PFSK-1 (cell line): Measurements from ENCODE around the gene HHAT.

Experiments used
- FOXP2 ChIP-seq: optimal IDR thresholded peaks from 2 replicates; pipeline ENCODE3; 2011; ENCODE audit warnings: borderline replicate concordance, control low read depth, inconsistent platforms; ENCODE audit not compliant: insufficient read depth; ENCODE audit errors: extremely low read length, extremely low read depth
- POLR2AphosphoS5 ChIP-seq: IDR thresholded peaks from 2 replicates; pipeline ENCODE4 v1.6.1; 2012; ENCODE audit warnings: low read depth, mild to moderate bottlenecking, control low read depth, low read length, moderate library complexity
- SIN3A ChIP-seq: IDR thresholded peaks from 2 replicates; pipeline ENCODE4 v1.6.1; 2012; ENCODE audit warnings: mild to moderate bottlenecking, low read length, moderate library complexity, borderline replicate concordance; ENCODE audit not compliant: insufficient read depth
- TAF1 ChIP-seq: IDR thresholded peaks from 2 replicates; pipeline ENCODE4 v1.6.1; 2012; ENCODE audit warnings: low read length, control low read depth, borderline replicate concordance; ENCODE audit not compliant: insufficient read depth
- TF ChIP-seq, protein P1 (sequence below), 2 experiments: IDR thresholded peaks; 2 replicates each; pipeline versions ENCODE4 v1.6.1 to v1.8.0; 2011 to 2012; ENCODE audit warnings: low read depth in 2 of 2, low read length in 2 of 2, control low read depth in 1 of 2, inconsistent platforms in 1 of 2, mild to moderate bottlenecking in 1 of 2, moderate library complexity in 1 of 2; ENCODE audit not compliant: insufficient read depth in 1 of 2

The HHAT gene

DNA sequence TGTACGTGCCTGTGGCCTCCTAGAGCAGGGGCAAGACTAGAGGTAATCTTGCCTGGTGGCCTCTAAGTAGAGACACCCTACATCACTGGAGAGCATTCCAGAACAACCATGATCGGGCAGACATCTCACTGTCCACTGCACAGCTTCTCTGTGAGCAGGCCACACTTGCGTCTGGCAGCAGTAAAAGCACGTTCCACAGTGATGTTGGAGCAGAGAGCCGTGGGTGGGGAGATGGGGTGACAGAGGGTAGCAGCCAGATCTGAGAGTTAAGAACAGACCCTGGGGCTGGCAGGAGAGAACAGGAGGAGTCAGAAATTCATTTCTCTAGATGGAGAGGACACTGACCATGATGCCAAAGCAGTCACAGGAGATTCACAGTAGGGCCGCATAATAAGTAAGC, 293.0 kb downstream of the HHAT start:
- TF ChIP-seq FOXP2, result no peak
- TF ChIP-seq TAF1, result no peak
- TF ChIP-seq SIN3A, result no peak

DNA sequence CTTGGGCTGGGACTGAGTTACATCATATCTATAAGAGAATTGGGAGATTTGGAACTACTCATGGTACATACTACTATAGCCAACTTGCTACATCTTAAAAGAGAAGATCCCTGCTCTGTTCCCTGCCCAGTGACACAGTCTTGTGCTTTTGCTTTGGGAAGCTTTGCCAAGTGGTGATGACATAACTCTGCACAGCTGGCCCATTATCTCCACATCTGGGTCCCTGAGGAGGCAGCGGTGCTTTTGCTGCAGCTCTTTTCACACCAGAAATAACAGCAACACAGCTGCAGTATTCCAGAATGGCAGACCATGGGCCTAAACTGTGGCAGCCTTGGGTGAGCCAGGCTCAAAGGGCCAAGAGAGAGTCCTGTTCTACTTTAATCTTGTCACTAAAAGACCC, 296.0 kb downstream of the HHAT start:
- TF ChIP-seq TAF1 (no peak), FOXP2 (no peak), SIN3A (no peak), POLR2AphosphoS5 (no peak)

DNA sequence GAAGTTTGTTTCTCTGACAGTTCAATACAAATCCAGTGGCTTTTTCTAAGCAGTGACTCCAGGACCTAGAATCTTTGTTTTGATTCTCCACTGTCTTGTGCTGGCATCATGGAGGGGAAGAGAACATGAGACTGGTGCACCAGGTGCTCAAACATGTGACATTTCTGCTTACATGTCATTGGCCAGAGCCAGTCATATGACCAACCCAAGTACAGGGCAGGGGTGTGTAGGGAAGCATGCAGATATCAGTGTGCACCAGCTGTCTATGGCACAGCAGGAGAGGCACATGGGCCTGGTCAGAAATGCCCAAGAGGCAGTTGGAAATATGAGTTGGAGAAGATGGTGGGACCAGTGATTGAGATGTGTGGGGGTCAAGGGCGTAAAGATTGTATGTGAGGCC, 297.0 kb downstream of the HHAT start:
- TF ChIP-seq, protein P1, sequence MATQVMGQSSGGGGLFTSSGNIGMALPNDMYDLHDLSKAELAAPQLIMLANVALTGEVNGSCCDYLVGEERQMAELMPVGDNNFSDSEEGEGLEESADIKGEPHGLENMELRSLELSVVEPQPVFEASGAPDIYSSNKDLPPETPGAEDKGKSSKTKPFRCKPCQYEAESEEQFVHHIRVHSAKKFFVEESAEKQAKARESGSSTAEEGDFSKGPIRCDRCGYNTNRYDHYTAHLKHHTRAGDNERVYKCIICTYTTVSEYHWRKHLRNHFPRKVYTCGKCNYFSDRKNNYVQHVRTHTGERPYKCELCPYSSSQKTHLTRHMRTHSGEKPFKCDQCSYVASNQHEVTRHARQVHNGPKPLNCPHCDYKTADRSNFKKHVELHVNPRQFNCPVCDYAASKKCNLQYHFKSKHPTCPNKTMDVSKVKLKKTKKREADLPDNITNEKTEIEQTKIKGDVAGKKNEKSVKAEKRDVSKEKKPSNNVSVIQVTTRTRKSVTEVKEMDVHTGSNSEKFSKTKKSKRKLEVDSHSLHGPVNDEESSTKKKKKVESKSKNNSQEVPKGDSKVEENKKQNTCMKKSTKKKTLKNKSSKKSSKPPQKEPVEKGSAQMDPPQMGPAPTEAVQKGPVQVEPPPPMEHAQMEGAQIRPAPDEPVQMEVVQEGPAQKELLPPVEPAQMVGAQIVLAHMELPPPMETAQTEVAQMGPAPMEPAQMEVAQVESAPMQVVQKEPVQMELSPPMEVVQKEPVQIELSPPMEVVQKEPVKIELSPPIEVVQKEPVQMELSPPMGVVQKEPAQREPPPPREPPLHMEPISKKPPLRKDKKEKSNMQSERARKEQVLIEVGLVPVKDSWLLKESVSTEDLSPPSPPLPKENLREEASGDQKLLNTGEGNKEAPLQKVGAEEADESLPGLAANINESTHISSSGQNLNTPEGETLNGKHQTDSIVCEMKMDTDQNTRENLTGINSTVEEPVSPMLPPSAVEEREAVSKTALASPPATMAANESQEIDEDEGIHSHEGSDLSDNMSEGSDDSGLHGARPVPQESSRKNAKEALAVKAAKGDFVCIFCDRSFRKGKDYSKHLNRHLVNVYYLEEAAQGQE (IDR thresholded peaks at IDR 0.05; ENCODE audit: insufficient read depth in 1 of 2, low read depth in 2 of 2, low read length in 2 of 2), result no peak
- no peak for TF ChIP-seq FOXP2
- no peak for TF ChIP-seq TAF1
- no peak for TF ChIP-seq SIN3A
- TF ChIP-seq POLR2AphosphoS5, result no peak

DNA sequence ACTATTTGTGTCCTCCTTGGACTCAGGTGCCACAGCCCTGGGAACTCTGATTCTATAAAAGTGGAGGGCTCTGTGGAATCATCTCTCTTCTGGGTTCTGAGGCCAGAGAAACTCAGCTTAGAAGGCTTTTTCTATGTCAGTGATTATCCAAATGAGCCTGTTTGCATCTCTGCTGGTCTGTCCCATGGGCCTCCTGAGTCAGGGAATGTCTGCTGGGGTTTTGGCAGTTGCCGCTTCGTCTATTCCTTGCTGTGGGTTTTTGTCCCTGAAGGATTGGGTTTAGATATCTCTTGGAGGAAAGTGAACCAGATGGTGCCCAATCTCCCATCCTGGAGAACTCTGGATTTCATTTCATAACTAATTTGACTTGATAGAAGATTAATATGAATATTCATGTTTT, 297.6 kb downstream of the HHAT start:
- TF ChIP-seq, protein P1 (IDR thresholded peaks at IDR 0.05; ENCODE audit: insufficient read depth in 1 of 2, low read depth in 2 of 2, low read length in 2 of 2), result no peak
- TF ChIP-seq POLR2AphosphoS5 (no peak), SIN3A (no peak), FOXP2 (no peak), TAF1 (no peak)

DNA sequence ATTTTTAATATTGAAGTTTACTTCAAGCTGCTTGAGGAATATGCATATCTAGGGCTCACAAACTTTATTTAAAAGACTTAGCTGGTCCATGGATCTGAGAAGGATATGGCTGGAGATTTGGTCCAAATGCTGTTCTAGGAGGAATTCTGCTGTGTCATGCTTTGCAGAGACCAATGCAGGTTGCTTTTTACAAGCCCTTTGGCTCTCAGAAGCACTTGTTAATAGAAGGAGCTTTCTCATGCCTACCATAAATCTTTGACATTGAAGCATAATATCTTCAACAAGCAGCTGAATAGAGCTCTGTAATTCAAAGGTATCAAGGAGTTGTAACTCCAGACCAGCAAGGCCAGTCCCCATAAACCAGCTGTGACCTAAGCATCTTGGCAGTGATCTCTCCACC, 299.1 kb downstream of the HHAT start:
- TF ChIP-seq FOXP2 (no peak), TAF1 (no peak), POLR2AphosphoS5 (no peak), SIN3A (no peak)
- TF ChIP-seq, protein P1 (IDR thresholded peaks at IDR 0.05; ENCODE audit: insufficient read depth in 1 of 2, low read depth in 2 of 2, low read length in 2 of 2), result no peak

DNA sequence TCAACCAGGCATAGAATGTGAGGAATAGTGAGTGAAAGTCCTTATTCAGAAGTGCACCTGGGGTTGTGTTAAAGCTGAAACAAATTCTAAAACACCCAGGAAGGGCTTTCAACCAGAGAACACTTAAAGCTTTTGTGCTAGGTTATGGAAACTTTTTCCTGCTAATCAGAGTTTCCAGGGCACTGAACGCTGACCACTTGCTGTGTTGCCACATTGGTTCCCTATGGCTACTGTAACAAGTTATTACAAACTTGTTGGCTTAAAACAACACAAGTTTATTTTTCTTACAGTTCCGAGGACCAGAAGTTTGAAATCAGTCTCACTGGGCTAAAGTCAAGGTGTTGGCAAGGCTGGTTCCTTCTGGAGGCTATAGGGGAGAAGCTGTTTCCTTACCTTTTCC, 300.6 kb downstream of the HHAT start:
- TF ChIP-seq TAF1 (no peak), POLR2AphosphoS5 (no peak)

DNA sequence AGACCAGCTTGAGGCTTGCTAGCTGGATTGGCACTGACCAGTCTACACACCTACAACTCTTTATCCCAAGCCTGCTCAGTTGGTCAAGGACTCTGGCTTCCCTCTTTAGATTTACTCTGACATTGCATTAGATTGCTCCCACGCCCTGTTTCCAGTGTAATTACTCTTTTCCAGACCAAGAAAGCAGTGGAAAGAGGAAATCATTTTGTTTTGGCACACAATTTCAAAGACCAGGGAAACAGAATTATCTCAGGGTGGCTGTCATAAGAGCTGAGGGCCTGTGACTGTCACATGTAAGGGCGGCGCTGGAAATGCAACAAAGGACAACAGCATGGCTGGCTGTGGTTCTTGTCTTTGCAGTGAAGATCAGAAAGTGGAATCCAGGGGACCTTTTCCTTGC, 302.7 kb downstream of the HHAT start:
- TF ChIP-seq POLR2AphosphoS5, result no peak
- TF ChIP-seq, protein P1 (IDR thresholded peaks at IDR 0.05; ENCODE audit: insufficient read depth in 1 of 2, low read depth in 2 of 2, low read length in 2 of 2), result no peak
- no peak for TF ChIP-seq TAF1
- TF ChIP-seq SIN3A, result no peak
- no peak for TF ChIP-seq FOXP2
